Measurements from ENCODE around the gene CRADD. TPM values are rescaled to one million over a fixed set of nuclear protein-coding genes. Genes with fewer than 3 reads are reported as not detected.
"Not testable (repeated sequence)": the region's sequence is repeated elsewhere in the genome, so short reads cannot be mapped to it uniquely, and the experiment has no call there.

The CRADD gene
- total RNA-seq, 2 experiments from 2014 or later = 7.0 to 11.3 TPM

GRCh38 chr12:93865751-93866150, 188.6 kb downstream of the CRADD start:
- DNase-seq = no peak
- peaks cover 20% of the 10 kb centered on the region for H3K36me3 Mint-ChIP-seq (ENCODE audit: low read depth)
- peaks cover 3% of the 10 kb centered on the region for H3K4me1 Mint-ChIP-seq (ENCODE audit: low read depth)
- no peak overlapping the region for H3K27ac Mint-ChIP-seq
- ChIA-PET CTCF (interaction anchor here (1.4 kb wide), 1 partner anchor 236 kb away, joined by 5 read pairs; no protein-coding TSS in a partner anchor), POLR2A (no interaction called here)
- no peak overlapping the region for H3K4me3 Mint-ChIP-seq
- no peaks in the 10 kb centered on the region for H3K27me3 Mint-ChIP-seq
- peaks cover 49% of the 10 kb centered on the region for H3K9me3 Mint-ChIP-seq
- no peak for TF ChIP-seq CTCF (IDR thresholded peaks at IDR 0.05)
- no peak for ATAC-seq
- intact Hi-C loops (cut with micrococcal nuclease) = no loop called here

- no peak for TF ChIP-seq CTCF (IDR thresholded peaks at IDR 0.05)
- Mint-ChIP-seq H3K36me3 (ENCODE audit: low read depth) (peaks cover 18% of the 10 kb centered on the region), H3K27me3 (no peaks in the 10 kb centered on the region), H3K27ac (no peak overlapping the region), H3K4me3 (no peak overlapping the region), H3K4me1 (ENCODE audit: low read depth) (no peaks in the 10 kb centered on the region), H3K9me3 (peaks cover 66% of the 10 kb centered on the region)
- ChIA-PET CTCF (no interaction called here), POLR2A (no interaction called here)
- ATAC-seq = no peak
- no peak for DNase-seq
- intact Hi-C loops (cut with micrococcal nuclease) = no loop called here
Measured at GRCh38 chr12:93868771-93869170, 191.6 kb downstream of the CRADD start.

DNA sequence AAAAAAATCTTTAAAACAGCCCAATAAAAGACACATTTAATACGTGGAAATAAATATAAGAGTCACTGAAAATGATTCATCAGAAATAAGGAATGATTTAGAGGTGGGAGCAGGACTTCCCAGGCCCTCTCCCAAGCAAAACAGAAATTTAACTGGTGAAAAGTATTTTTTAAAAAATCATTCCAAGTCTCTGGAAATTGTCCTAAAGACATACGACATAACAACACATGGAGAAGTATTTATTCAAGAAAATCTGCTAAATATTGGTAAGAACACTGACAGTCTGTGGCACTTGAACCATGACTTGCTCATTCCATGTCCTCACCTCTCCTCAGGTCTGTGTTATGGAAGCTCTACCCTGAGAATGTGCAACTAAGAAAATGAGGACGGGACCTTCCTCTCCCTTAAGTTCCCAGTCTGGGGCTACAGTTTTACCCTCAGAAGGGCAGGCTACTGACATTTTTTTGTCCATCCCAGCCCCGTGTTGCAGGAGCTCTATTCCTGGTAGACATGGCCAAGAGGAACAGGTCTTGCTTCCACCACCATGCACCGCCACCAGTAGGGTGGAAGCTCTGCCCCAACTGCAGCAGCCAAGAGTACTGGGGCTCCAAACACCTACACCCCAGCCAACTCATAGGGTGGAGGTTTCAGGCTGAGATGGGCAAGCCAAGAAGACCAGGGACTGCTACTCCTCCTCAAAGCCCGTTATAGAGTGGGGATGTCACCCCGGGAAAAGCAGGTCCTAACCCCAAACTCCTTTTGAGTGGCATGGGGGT, 193.0 kb downstream of the CRADD start:
- Mint-ChIP-seq H3K9me3 (peaks cover 65% of the 10 kb centered on the region), H3K4me3 (no peak overlapping the region), H3K4me1 (ENCODE audit: low read depth) (no peaks in the 10 kb centered on the region), H3K27me3 (no peaks in the 10 kb centered on the region), H3K27ac (no peak overlapping the region), H3K36me3 (ENCODE audit: low read depth) (peaks cover 16% of the 10 kb centered on the region)
- ChIA-PET CTCF (no interaction called here), POLR2A (no interaction called here)
- ATAC-seq = no peak
- intact Hi-C loops (cut with micrococcal nuclease) = no loop called here
- no peak for TF ChIP-seq CTCF (IDR thresholded peaks at IDR 0.05)
- no peak for DNase-seq

DNA sequence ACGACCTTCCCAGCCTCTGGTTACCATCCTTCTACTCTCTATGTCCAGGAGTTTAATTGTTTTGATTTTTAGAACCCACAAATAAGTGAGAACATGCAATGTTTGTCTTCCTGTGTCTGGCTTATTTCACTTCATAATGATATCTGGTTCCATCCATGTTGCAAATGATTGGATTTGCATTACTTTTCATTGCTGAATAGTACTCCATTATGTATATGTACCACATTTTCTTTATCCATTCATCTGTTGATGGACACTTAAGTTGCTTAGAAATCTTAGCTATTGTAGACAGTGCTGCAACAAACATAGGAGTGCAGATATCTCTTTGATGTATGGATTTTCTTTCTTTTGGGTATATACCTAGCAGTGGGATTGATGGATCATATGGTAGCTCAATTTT, 194.4 kb downstream of the CRADD start:
- peaks cover 11% of the 10 kb centered on the region for H3K36me3 Mint-ChIP-seq (ENCODE audit: low read depth)
- H3K4me3 Mint-ChIP-seq; H3K27me3 Mint-ChIP-seq; DNase-seq; H3K27ac Mint-ChIP-seq; POLR2A ChIA-PET; CTCF ChIA-PET; intact Hi-C loops (cut with micrococcal nuclease); H3K4me1 Mint-ChIP-seq (ENCODE audit: low read depth); ATAC-seq: not testable (repeated sequence)
- H3K9me3 Mint-ChIP-seq = peaks cover 63% of the 10 kb centered on the region

GRCh38 chr12:93873561-93873960, 196.4 kb downstream of the CRADD start:
- no peak for TF ChIP-seq CTCF (IDR thresholded peaks at IDR 0.05)
- intact Hi-C loops (cut with micrococcal nuclease) = no loop called here
- Mint-ChIP-seq H3K27me3 (no peaks in the 10 kb centered on the region), H3K4me1 (ENCODE audit: low read depth) (no peaks in the 10 kb centered on the region), H3K9me3 (peaks cover 53% of the 10 kb centered on the region), H3K27ac (no peak overlapping the region), H3K4me3 (no peak overlapping the region), H3K36me3 (ENCODE audit: low read depth) (peaks cover 5% of the 10 kb centered on the region)
- no peak for ATAC-seq
- no peak for DNase-seq
- ChIA-PET POLR2A (no interaction called here), CTCF (no interaction called here)
